Fibroblast of pulmonary artery (primary cell): ENCODE results near the gene KCNJ3.
"Not testable (repeated sequence)": the region's sequence is repeated elsewhere in the genome, so short reads cannot be mapped to it uniquely, and the experiment has no call there.

Experiments
- DNase-seq: peaks from one replicate; pipeline ENCODE4 v3.0.0-alpha.2; 2010; ENCODE audit warnings: low read depth
- H3K4me3 ChIP-seq: replicated peaks from 2 replicates; pipeline ENCODE4 v1.5.1; 2011; ENCODE audit warnings: low read depth, mild to moderate bottlenecking, control low read depth, low read length, moderate library complexity
- CTCF ChIP-seq: IDR thresholded peaks from 2 replicates; pipeline ENCODE4 v1.5.1; 2011; ENCODE audit warnings: mild to moderate bottlenecking, control low read depth, low read length, inconsistent platforms; ENCODE audit errors: missing control alignments

The KCNJ3 gene

GRCh38 chr2:154849482-154849881 lies 151.0 kb downstream of the KCNJ3 start:
- DNase-seq: no peak
- no peak overlapping the region for H3K4me3 ChIP-seq
- TF ChIP-seq CTCF: no peak

GRCh38 chr2:154850532-154850931 lies 152.0 kb downstream of the KCNJ3 start:
- TF ChIP-seq CTCF: no peak
- H3K4me3 ChIP-seq: no peak overlapping the region
- no peak for DNase-seq

- TF ChIP-seq CTCF: no peak
- DNase-seq: no peak
- no peak overlapping the region for H3K4me3 ChIP-seq
Measured at GRCh38 chr2:154855138-154855537, 156.6 kb downstream of the KCNJ3 start.

GRCh38 chr2:154867151-154867550 lies 168.7 kb downstream of the KCNJ3 start:
- not testable (repeated sequence) for DNase-seq, H3K4me3 ChIP-seq

GRCh38 chr2:154875999-154876398 lies 177.5 kb downstream of the KCNJ3 start:
- TF ChIP-seq CTCF: no peak
- H3K4me3 ChIP-seq: no peak overlapping the region
- no peak for DNase-seq

GRCh38 chr2:154882725-154883124 lies 184.2 kb downstream of the KCNJ3 start:
- H3K4me3 ChIP-seq: no peak overlapping the region
- no peak for DNase-seq
- no peak for TF ChIP-seq CTCF

GRCh38 chr2:154886316-154886715 lies 187.8 kb downstream of the KCNJ3 start:
- DNase-seq: no peak

More at GRCh38 chr2:154886316-154886715, 187.8 kb downstream of the KCNJ3 start:
- TF ChIP-seq CTCF: no peak
- no peak overlapping the region for H3K4me3 ChIP-seq
